Upper lobe of left lung (tissue), 4 donors: ENCODE data around the gene CNN3.

Experiments
- EP300 ChIP-seq, 4 donors: sonication (generic); formaldehyde crosslinking; IDR thresholded peaks; one replicate each; pipeline ENCODE4 v1.5.1; 2017; ENCODE audit warnings: antibody characterized with exemption in 4 of 4, control low read depth in 2 of 4
- POLR2A ChIP-seq, 4 donors: fragments of 450-650 bp; IDR thresholded peaks; one replicate each; pipeline ENCODE4 v1.5.1; 2016 to 2017; ENCODE audit warnings: antibody characterized with exemption in 4 of 4, mild to moderate bottlenecking in 2 of 4
- POLR2AphosphoS5 ChIP-seq, 2 donors: sonication (generic); formaldehyde crosslinking; IDR thresholded peaks; one replicate each; pipeline ENCODE4 v1.5.1; 2017; ENCODE audit warnings: antibody characterized with exemption in 2 of 2
- TF ChIP-seq, protein P1 (sequence below), 6 experiments: fragments of 450-650 bp in 4 of 6; fragments of 200-600 bp in 2 of 6; sonication (generic) in 2 of 6; IDR thresholded peaks; one replicate each; pipeline ENCODE4 v1.5.1; 2016 to 2019; ENCODE audit warnings: antibody characterized with exemption in 6 of 6

DNA sequence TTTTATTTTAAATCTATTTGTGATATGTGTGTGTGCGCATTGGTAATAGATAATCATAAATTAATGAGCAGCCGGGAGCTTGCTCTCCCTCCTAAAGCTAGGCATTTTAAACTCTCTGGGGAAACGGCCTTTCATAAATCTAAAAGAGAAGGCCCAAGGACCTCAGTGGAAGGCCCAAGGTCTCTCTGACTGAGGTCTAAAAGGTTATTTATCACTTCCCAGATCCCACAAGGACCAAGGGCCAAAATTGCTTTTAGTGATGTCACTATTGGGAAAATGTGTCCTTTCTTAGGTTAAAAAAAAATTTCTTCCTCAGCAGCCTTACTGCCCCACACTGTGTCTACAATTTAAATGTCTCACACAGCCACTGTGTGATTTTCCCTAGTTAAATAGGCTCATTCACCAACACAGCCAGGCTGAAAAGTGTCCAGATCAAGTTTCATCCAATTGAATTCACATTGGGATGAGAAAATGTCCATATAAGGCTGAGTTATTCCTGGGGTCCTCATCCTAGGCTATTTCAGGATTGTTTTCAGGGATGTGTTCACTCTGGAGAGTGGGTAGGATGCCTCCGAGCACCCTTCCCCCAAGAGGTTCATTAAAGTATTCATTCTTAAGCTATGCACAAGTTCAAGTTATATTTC, 60.6 kb downstream of the CNN3 start:
- TF ChIP-seq, protein P1, sequence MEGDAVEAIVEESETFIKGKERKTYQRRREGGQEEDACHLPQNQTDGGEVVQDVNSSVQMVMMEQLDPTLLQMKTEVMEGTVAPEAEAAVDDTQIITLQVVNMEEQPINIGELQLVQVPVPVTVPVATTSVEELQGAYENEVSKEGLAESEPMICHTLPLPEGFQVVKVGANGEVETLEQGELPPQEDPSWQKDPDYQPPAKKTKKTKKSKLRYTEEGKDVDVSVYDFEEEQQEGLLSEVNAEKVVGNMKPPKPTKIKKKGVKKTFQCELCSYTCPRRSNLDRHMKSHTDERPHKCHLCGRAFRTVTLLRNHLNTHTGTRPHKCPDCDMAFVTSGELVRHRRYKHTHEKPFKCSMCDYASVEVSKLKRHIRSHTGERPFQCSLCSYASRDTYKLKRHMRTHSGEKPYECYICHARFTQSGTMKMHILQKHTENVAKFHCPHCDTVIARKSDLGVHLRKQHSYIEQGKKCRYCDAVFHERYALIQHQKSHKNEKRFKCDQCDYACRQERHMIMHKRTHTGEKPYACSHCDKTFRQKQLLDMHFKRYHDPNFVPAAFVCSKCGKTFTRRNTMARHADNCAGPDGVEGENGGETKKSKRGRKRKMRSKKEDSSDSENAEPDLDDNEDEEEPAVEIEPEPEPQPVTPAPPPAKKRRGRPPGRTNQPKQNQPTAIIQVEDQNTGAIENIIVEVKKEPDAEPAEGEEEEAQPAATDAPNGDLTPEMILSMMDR (IDR thresholded peaks at IDR 0.05) = no peak
- TF ChIP-seq POLR2A (IDR thresholded peaks at IDR 0.05) = no peak
- no peak for TF ChIP-seq POLR2AphosphoS5 (IDR thresholded peaks at IDR 0.05)
- TF ChIP-seq EP300 (IDR thresholded peaks at IDR 0.05) = no peak
